GM12878 (cell line): ENCODE measurements around the gene THSD4.

Experiments used
- CHD2 ChIP-seq: IDR thresholded peaks from 2 replicates; pipeline ENCODE4 v1.6.1; 2011; ENCODE audit warnings: low read depth, low read length, improper control_type of control experiment, borderline replicate concordance
- EP300 ChIP-seq, 2 experiments: fragments of 150-350 bp in 1 of 2; IDR thresholded peaks; 2 replicates each; pipeline ENCODE4 v1.6.1; 2011 to 2012; ENCODE audit warnings: low read depth in 2 of 2, low read length in 2 of 2, borderline replicate concordance in 1 of 2, improper control_type of control experiment in 1 of 2, inconsistent platforms in 1 of 2; ENCODE audit not compliant: control insufficient read depth in 1 of 2
- ETV6 ChIP-seq, 2 experiments: fragments of 450-650 bp in 1 of 2; IDR thresholded peaks in 1 of 2; conservative IDR thresholded peaks in 1 of 2; 2 replicates each; pipeline ENCODE4 v1.6.1; 2014; ENCODE audit warnings: antibody characterized with exemption in 1 of 2, borderline replicate concordance in 1 of 2, low read depth in 1 of 2, mild to moderate bottlenecking in 1 of 2, moderate library complexity in 1 of 2
- MYC ChIP-seq: IDR thresholded peaks from 2 replicates; pipeline ENCODE4 v1.6.1; 2011; ENCODE audit warnings: mild to moderate bottlenecking, low read length, moderate library complexity, inconsistent platforms; ENCODE audit not compliant: insufficient read depth, insufficient replicate concordance, insufficient read length, severe bottlenecking
- POLR2AphosphoS2 ChIP-seq: IDR thresholded peaks from 2 replicates; pipeline ENCODE4 v1.6.1; 2011; ENCODE audit warnings: low read depth, mild to moderate bottlenecking, low read length, improper control_type of control experiment, moderate library complexity
- RCOR1 ChIP-seq: conservative IDR thresholded peaks from 2 replicates; pipeline ENCODE4 v1.6.1; 2012; ENCODE audit warnings: low read depth, low read length, improper control_type of control experiment
- SRF ChIP-seq, 2 experiments: IDR thresholded peaks; 2 replicates each; pipeline ENCODE4 v1.6.1; 2011; ENCODE audit warnings: low read depth in 2 of 2, low read length in 2 of 2, mild to moderate bottlenecking in 1 of 2, moderate library complexity in 1 of 2
- TF ChIP-seq, protein P1 (sequence below): fragments of 450-650 bp; IDR thresholded peaks from 2 replicates; pipeline ENCODE4 v1.6.1; 2014; ENCODE audit warnings: mild to moderate bottlenecking
- TF ChIP-seq, protein P2 (sequence below): IDR thresholded peaks from 2 replicates; pipeline ENCODE4 v1.6.1; 2012; ENCODE audit warnings: mild to moderate bottlenecking, low read depth, low read length
- TF ChIP-seq, protein P3 (sequence below), 3 experiments: IDR thresholded peaks in 2 of 3; conservative IDR thresholded peaks in 1 of 3; 2 replicates each; pipeline ENCODE4 v1.5.1; 2011; ENCODE audit warnings: low read depth in 3 of 3, low read length in 3 of 3, mild to moderate bottlenecking in 3 of 3, control low read depth in 2 of 3, moderate library complexity in 2 of 3, inconsistent platforms in 1 of 3, mixed read lengths in 1 of 3; ENCODE audit not compliant: control insufficient read depth in 2 of 3, insufficient read depth in 1 of 3; ENCODE audit errors: extremely low read depth in 1 of 3
- TF ChIP-seq, protein P4 (sequence below): fragments of 450-650 bp; formaldehyde crosslinking; IDR thresholded peaks from 2 replicates; pipeline ENCODE4 v1.5.0; 2022; ENCODE audit warnings: mild to moderate bottlenecking, missing genetic modification characterization
- TF ChIP-seq, protein P5 (sequence below): IDR thresholded peaks from 2 replicates; pipeline ENCODE4 v1.6.1; 2011; ENCODE audit warnings: borderline replicate concordance, low read depth, mild to moderate bottlenecking, moderate library complexity, low read length; ENCODE audit not compliant: insufficient read depth, poor library complexity, severe bottlenecking

DNA sequence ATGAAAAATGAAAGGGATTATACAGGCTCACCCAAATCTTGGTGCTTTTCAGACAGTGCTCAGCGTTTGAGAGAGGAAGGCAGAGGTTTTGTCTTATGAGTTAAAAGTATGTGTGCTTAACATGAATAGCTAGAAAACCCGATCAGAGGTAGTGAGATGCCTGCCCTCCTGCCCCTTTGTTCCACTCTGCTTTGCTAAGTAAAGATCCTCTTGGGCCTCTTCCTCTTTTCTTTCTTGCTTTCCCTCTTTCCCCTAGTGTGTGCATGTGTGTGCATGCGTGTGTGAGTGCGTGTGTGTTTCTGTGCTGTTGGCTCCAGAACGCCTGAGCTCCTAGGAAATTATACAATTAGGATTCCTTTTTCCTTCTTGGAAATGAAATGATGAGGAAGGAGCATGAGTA is 433.8 kb downstream of the THSD4 start:
- TF ChIP-seq CHD2 (no peak), RCOR1 (no peak), EP300 (IDR thresholded peaks at IDR 0.05; ENCODE audit: borderline replicate concordance in 1 of 2, control insufficient read depth in 1 of 2, low read depth in 2 of 2, low read length in 2 of 2) (no peak), POLR2AphosphoS2 (no peak), ETV6 (conservative IDR thresholded peaks at IDR 0.05 in 1 of 2, IDR thresholded peaks at IDR 0.05 in 1 of 2; ENCODE audit: borderline replicate concordance in 1 of 2, low read depth in 1 of 2) (no peak), MYC (no peak), SRF (IDR thresholded peaks at IDR 0.05; ENCODE audit: low read depth in 2 of 2, low read length in 2 of 2) (no peak)
- TF ChIP-seq, protein P1, sequence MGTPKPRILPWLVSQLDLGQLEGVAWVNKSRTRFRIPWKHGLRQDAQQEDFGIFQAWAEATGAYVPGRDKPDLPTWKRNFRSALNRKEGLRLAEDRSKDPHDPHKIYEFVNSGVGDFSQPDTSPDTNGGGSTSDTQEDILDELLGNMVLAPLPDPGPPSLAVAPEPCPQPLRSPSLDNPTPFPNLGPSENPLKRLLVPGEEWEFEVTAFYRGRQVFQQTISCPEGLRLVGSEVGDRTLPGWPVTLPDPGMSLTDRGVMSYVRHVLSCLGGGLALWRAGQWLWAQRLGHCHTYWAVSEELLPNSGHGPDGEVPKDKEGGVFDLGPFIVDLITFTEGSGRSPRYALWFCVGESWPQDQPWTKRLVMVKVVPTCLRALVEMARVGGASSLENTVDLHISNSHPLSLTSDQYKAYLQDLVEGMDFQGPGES = no peak
- TF ChIP-seq, protein P2, sequence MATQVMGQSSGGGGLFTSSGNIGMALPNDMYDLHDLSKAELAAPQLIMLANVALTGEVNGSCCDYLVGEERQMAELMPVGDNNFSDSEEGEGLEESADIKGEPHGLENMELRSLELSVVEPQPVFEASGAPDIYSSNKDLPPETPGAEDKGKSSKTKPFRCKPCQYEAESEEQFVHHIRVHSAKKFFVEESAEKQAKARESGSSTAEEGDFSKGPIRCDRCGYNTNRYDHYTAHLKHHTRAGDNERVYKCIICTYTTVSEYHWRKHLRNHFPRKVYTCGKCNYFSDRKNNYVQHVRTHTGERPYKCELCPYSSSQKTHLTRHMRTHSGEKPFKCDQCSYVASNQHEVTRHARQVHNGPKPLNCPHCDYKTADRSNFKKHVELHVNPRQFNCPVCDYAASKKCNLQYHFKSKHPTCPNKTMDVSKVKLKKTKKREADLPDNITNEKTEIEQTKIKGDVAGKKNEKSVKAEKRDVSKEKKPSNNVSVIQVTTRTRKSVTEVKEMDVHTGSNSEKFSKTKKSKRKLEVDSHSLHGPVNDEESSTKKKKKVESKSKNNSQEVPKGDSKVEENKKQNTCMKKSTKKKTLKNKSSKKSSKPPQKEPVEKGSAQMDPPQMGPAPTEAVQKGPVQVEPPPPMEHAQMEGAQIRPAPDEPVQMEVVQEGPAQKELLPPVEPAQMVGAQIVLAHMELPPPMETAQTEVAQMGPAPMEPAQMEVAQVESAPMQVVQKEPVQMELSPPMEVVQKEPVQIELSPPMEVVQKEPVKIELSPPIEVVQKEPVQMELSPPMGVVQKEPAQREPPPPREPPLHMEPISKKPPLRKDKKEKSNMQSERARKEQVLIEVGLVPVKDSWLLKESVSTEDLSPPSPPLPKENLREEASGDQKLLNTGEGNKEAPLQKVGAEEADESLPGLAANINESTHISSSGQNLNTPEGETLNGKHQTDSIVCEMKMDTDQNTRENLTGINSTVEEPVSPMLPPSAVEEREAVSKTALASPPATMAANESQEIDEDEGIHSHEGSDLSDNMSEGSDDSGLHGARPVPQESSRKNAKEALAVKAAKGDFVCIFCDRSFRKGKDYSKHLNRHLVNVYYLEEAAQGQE = no peak
- TF ChIP-seq, protein P3, sequence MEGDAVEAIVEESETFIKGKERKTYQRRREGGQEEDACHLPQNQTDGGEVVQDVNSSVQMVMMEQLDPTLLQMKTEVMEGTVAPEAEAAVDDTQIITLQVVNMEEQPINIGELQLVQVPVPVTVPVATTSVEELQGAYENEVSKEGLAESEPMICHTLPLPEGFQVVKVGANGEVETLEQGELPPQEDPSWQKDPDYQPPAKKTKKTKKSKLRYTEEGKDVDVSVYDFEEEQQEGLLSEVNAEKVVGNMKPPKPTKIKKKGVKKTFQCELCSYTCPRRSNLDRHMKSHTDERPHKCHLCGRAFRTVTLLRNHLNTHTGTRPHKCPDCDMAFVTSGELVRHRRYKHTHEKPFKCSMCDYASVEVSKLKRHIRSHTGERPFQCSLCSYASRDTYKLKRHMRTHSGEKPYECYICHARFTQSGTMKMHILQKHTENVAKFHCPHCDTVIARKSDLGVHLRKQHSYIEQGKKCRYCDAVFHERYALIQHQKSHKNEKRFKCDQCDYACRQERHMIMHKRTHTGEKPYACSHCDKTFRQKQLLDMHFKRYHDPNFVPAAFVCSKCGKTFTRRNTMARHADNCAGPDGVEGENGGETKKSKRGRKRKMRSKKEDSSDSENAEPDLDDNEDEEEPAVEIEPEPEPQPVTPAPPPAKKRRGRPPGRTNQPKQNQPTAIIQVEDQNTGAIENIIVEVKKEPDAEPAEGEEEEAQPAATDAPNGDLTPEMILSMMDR (IDR thresholded peaks at IDR 0.05 in 2 of 3, conservative IDR thresholded peaks at IDR 0.05 in 1 of 3; ENCODE audit: control insufficient read depth in 2 of 3, extremely low read depth in 1 of 3, insufficient read depth in 1 of 3, low read depth in 3 of 3, low read length in 3 of 3) = no peak
- TF ChIP-seq, protein P4, sequence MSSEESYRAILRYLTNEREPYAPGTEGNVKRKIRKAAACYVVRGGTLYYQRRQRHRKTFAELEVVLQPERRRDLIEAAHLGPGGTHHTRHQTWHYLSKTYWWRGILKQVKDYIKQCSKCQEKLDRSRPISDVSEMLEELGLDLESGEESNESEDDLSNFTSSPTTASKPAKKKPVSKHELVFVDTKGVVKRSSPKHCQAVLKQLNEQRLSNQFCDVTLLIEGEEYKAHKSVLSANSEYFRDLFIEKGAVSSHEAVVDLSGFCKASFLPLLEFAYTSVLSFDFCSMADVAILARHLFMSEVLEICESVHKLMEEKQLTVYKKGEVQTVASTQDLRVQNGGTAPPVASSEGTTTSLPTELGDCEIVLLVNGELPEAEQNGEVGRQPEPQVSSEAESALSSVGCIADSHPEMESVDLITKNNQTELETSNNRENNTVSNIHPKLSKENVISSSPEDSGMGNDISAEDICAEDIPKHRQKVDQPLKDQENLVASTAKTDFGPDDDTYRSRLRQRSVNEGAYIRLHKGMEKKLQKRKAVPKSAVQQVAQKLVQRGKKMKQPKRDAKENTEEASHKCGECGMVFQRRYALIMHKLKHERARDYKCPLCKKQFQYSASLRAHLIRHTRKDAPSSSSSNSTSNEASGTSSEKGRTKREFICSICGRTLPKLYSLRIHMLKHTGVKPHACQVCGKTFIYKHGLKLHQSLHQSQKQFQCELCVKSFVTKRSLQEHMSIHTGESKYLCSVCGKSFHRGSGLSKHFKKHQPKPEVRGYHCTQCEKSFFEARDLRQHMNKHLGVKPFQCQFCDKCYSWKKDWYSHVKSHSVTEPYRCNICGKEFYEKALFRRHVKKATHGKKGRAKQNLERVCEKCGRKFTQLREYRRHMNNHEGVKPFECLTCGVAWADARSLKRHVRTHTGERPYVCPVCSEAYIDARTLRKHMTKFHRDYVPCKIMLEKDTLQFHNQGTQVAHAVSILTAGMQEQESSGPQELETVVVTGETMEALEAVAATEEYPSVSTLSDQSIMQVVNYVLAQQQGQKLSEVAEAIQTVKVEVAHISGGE (CRISPR knock-in tag) = no peak
- TF ChIP-seq, protein P5, sequence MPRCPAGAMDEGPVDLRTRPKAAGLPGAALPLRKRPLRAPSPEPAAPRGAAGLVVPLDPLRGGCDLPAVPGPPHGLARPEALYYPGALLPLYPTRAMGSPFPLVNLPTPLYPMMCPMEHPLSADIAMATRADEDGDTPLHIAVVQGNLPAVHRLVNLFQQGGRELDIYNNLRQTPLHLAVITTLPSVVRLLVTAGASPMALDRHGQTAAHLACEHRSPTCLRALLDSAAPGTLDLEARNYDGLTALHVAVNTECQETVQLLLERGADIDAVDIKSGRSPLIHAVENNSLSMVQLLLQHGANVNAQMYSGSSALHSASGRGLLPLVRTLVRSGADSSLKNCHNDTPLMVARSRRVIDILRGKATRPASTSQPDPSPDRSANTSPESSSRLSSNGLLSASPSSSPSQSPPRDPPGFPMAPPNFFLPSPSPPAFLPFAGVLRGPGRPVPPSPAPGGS = no peak
